Measurements from ENCODE around the gene WSB1.

Gene WSB1

GRCh38 chr17:27362503-27362902, 68.6 kb downstream of the WSB1 start:
- no peak for DNase-seq

GRCh38 chr17:27362909-27363308, 69.0 kb downstream of the WSB1 start:
- no peak for DNase-seq

GRCh38 chr17:27363326-27363725, 69.4 kb downstream of the WSB1 start:
- no peak for DNase-seq
